Astrocyte (in vitro differentiated cells and primary cell): ENCODE measurements around the gene GPNMB. TPM values are rescaled to one million over a fixed set of nuclear protein-coding genes. Genes with fewer than 3 reads are reported as not detected.

Experiments used
- DNase-seq: peaks from one replicate; pipeline ENCODE4 v3.0.0-alpha.2; 2010; ENCODE audit warnings: low read depth
- FAIRE-seq: peaks from 2 replicates; lab custom pipeline; 2011; peaks lifted over from hg19 to GRCh38; lab: Jason Lieb, UNC
- H2AFZ ChIP-seq: 2 replicates; pipeline ENCODE4 v1.6.0; 2012; ENCODE audit warnings: low read depth, low read length, inconsistent platforms
- H3K27ac ChIP-seq: 2 replicates; pipeline ENCODE4 v1.5.1; 2011; ENCODE audit warnings: low read depth, low read length, inconsistent platforms
- H3K27me3 ChIP-seq: 2 replicates; pipeline ENCODE4 v1.6.0; 2011; ENCODE audit warnings: low read length, inconsistent platforms; ENCODE audit not compliant: insufficient read depth
- H3K36me3 ChIP-seq: 2 replicates; pipeline ENCODE4 v1.5.1; 2011; ENCODE audit warnings: low read length, inconsistent platforms; ENCODE audit not compliant: insufficient read depth
- H3K4me1 ChIP-seq: 2 replicates; pipeline ENCODE4 v1.5.1; 2011; ENCODE audit warnings: low read length, inconsistent platforms; ENCODE audit not compliant: insufficient read depth
- H3K4me2 ChIP-seq: 2 replicates; pipeline ENCODE4 v1.6.0; 2012; ENCODE audit warnings: low read length, inconsistent platforms
- H3K4me3 ChIP-seq: 2 replicates; pipeline ENCODE4 v1.5.1; 2011; ENCODE audit warnings: low read depth, mild to moderate bottlenecking, low read length, inconsistent platforms; ENCODE audit not compliant: insufficient read depth
- H3K79me2 ChIP-seq: 2 replicates; pipeline ENCODE4 v1.6.0; 2012; ENCODE audit warnings: mild to moderate bottlenecking, low read length, inconsistent platforms; ENCODE audit not compliant: insufficient read depth
- H3K9ac ChIP-seq: 2 replicates; pipeline ENCODE4 v1.6.0; 2012; ENCODE audit warnings: mild to moderate bottlenecking, low read length, inconsistent platforms
- H3K9me3 ChIP-seq: 2 replicates; pipeline ENCODE4 v1.5.1; 2012; ENCODE audit warnings: low read depth, mild to moderate bottlenecking, low read length, inconsistent platforms; ENCODE audit not compliant: insufficient read depth
- H4K20me1 ChIP-seq: 2 replicates; pipeline ENCODE4 v1.6.0; 2012; ENCODE audit warnings: low read length, inconsistent platforms; ENCODE audit not compliant: insufficient read depth
- H3K27ac Mint-ChIP-seq: one replicate; pipeline ENCODE4 v1.8.0; 2021; ENCODE audit warnings: mild to moderate bottlenecking, mixed read lengths; ENCODE audit not compliant: unreplicated experiment
- H3K27me3 Mint-ChIP-seq: one replicate; pipeline ENCODE4 v1.8.0; 2021; ENCODE audit warnings: low read depth, mixed read lengths; ENCODE audit not compliant: unreplicated experiment
- H3K36me3 Mint-ChIP-seq: one replicate; pipeline ENCODE4 v1.8.0; 2021; ENCODE audit warnings: low read depth, mixed read lengths; ENCODE audit not compliant: unreplicated experiment
- H3K4me1 Mint-ChIP-seq: one replicate; pipeline ENCODE4 v1.8.0; 2021; ENCODE audit warnings: low read depth, mixed read lengths; ENCODE audit not compliant: unreplicated experiment
- H3K4me3 Mint-ChIP-seq: one replicate; pipeline ENCODE4 v1.8.0; 2021; ENCODE audit warnings: mild to moderate bottlenecking, moderate library complexity, mixed read lengths; ENCODE audit not compliant: unreplicated experiment
- H3K9me3 Mint-ChIP-seq: one replicate; pipeline ENCODE4 v1.8.0; 2021; ENCODE audit warnings: mild to moderate bottlenecking, mixed read lengths; ENCODE audit not compliant: unreplicated experiment
- EZH2 ChIP-seq: IDR thresholded peaks from 2 replicates; pipeline ENCODE4 v1.6.1; 2012; ENCODE audit warnings: mild to moderate bottlenecking, low read length, inconsistent platforms; ENCODE audit not compliant: insufficient read depth
- total RNA-seq: library from RNA; stranded (reverse); gene quantifications from 2 replicates; pipeline ENCODE4 v1.2.1, GENCODE V29; 2021
- TF ChIP-seq, protein P1 (sequence below): IDR thresholded peaks from 2 replicates; pipeline ENCODE4 v1.5.1; 2011; ENCODE audit warnings: low read depth, mild to moderate bottlenecking, inconsistent platforms, low read length, moderate library complexity; ENCODE audit not compliant: insufficient read depth

Gene GPNMB
- total RNA-seq, 1 donor from 2014 or later: 0.91 TPM

- TF ChIP-seq EZH2: no peak
- TF ChIP-seq, protein P1, sequence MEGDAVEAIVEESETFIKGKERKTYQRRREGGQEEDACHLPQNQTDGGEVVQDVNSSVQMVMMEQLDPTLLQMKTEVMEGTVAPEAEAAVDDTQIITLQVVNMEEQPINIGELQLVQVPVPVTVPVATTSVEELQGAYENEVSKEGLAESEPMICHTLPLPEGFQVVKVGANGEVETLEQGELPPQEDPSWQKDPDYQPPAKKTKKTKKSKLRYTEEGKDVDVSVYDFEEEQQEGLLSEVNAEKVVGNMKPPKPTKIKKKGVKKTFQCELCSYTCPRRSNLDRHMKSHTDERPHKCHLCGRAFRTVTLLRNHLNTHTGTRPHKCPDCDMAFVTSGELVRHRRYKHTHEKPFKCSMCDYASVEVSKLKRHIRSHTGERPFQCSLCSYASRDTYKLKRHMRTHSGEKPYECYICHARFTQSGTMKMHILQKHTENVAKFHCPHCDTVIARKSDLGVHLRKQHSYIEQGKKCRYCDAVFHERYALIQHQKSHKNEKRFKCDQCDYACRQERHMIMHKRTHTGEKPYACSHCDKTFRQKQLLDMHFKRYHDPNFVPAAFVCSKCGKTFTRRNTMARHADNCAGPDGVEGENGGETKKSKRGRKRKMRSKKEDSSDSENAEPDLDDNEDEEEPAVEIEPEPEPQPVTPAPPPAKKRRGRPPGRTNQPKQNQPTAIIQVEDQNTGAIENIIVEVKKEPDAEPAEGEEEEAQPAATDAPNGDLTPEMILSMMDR: no peak
- no peak for DNase-seq
- Histone ChIP-seq H3K9me3 (no peaks in the 10 kb centered on the region), H3K4me1 (no peaks in the 10 kb centered on the region), H3K27ac (no peak overlapping the region), H3K27me3 (peaks cover 23% of the 10 kb centered on the region), H3K4me3 (no peak overlapping the region), H3K9ac (no peak overlapping the region), H3K36me3 (no peaks in the 10 kb centered on the region), H4K20me1 (no peaks in the 10 kb centered on the region), H3K4me2 (no peak overlapping the region), H3K79me2 (no peaks in the 10 kb centered on the region), H2AFZ (no peak overlapping the region)
- Mint-ChIP-seq H3K4me3 (no peak overlapping the region), H3K4me1 (no peaks in the 10 kb centered on the region), H3K9me3 (no peaks in the 10 kb centered on the region), H3K36me3 (no peaks in the 10 kb centered on the region), H3K27me3 (peaks cover 13% of the 10 kb centered on the region), H3K27ac (no peak overlapping the region)
- FAIRE-seq: no peak
Measured at GRCh38 chr7:23268167-23268566, 21.6 kb downstream of the GPNMB start.

DNA sequence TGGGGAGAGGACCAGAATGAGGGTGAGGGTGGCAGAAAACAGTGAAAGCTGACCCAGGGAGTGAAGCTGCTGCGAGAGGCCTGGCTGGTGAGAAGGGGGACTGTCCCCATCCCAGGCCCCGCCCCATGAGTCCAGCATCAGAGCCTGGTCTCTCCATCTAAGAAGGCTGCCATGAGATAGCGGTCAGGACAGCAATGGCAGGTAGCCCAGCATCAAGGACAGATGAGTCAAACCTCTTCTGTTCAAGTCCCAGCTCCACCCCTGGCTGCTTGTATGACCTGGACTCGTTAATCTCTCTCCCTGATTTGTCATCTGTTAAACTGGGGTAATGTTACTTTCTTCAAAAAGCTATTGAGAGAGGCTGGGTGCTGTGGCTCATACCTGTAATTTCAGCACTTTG lies 22.2 kb downstream of the GPNMB start:
- FAIRE-seq: no peak
- TF ChIP-seq EZH2: no peak
- TF ChIP-seq, protein P1: no peak
- Histone ChIP-seq H3K9ac (no peak overlapping the region), H3K4me2 (no peak overlapping the region), H3K27me3 (peaks cover 23% of the 10 kb centered on the region), H3K4me3 (no peak overlapping the region), H3K4me1 (peaks cover 5% of the 10 kb centered on the region), H3K27ac (no peak overlapping the region), H4K20me1 (no peaks in the 10 kb centered on the region), H3K9me3 (no peaks in the 10 kb centered on the region), H3K36me3 (no peaks in the 10 kb centered on the region), H2AFZ (no peak overlapping the region), H3K79me2 (no peaks in the 10 kb centered on the region)
- Mint-ChIP-seq H3K4me1 (no peaks in the 10 kb centered on the region), H3K27me3 (peaks cover 13% of the 10 kb centered on the region), H3K27ac (no peak overlapping the region), H3K36me3 (no peaks in the 10 kb centered on the region), H3K4me3 (no peak overlapping the region), H3K9me3 (no peaks in the 10 kb centered on the region)
- DNase-seq: peak; percentile 20

DNA sequence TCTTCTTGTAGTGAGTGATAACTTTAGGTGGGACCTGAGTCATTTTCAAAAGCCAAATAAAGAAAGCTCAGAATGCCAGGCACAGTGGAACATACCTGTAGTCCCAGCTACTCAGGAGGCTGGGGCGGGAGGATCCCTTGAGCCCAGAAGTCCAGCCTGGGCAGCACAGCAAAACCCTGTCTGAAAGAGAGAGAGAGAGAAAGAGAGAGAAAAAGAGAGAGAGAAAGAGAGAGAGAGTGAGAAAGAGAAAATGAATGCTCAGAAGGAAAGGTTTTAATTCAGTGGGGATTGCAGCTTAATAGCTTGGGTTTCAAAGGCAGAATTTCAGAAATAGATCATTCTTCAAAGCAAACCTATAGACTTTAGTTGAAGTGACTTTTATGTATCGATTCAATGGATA lies 25.7 kb downstream of the GPNMB start:
- peaks cover 5% of the 10 kb centered on the region for H3K4me1 ChIP-seq
- no peak overlapping the region for H2AFZ ChIP-seq
- TF ChIP-seq, protein P1: no peak
- no peak for TF ChIP-seq EZH2
- no peak overlapping the region for H3K9ac ChIP-seq
- no peak overlapping the region for H3K4me3 Mint-ChIP-seq
- DNase-seq (no peak), FAIRE-seq (no peak)
- no peak overlapping the region for H3K4me3 ChIP-seq
- H3K27me3 Mint-ChIP-seq: peaks cover 13% of the 10 kb centered on the region
- no peaks in the 10 kb centered on the region for H3K9me3 Mint-ChIP-seq
- no peak overlapping the region for H3K27ac Mint-ChIP-seq
- no peaks in the 10 kb centered on the region for H3K79me2 ChIP-seq
- peaks cover 26% of the 10 kb centered on the region for H3K27me3 ChIP-seq
- no peaks in the 10 kb centered on the region for H3K9me3 ChIP-seq
- H4K20me1 ChIP-seq: no peaks in the 10 kb centered on the region
- no peaks in the 10 kb centered on the region for H3K36me3 Mint-ChIP-seq
- H3K36me3 ChIP-seq: no peaks in the 10 kb centered on the region
- H3K4me2 ChIP-seq: no peak overlapping the region
- no peak overlapping the region for H3K27ac ChIP-seq
- no peaks in the 10 kb centered on the region for H3K4me1 Mint-ChIP-seq
